Left hindlimb (tissue), 1 donor: ENCODE measurements around the gene ART4.

Experiments used
- DNase-seq: peaks from one replicate; pipeline ENCODE4 v3.0.0-alpha.2; 2018

The ART4 gene

GRCh38 chr12:14850929-14851663 is 7.8 kb upstream of the ART4 start:
- no peak for DNase-seq

GRCh38 chr12:14849661-14850060 is 6.3 kb upstream of the ART4 start:
- DNase-seq: no peak

GRCh38 chr12:14846876-14847580 is 3.7 kb upstream of the ART4 start:
- DNase-seq: no peak

GRCh38 chr12:14846042-14846587 is 2.8 kb upstream of the ART4 start:
- DNase-seq: no peak

- DNase-seq: peak; percentile 52
These were observed 2.0 kb upstream of the ART4 start for GRCh38 chr12:14845350-14845750.

GRCh38 chr12:14844401-14844800 is 1.1 kb upstream of the ART4 start:
- DNase-seq: no peak

GRCh38 chr12:14842315-14842714 is 1.0 kb downstream of the ART4 start:
- no peak for DNase-seq

- DNase-seq: no peak
These were observed 1.6 kb downstream of the ART4 start for GRCh38 chr12:14841761-14842160.

- no peak for DNase-seq
These were observed 2.7 kb downstream of the ART4 start for GRCh38 chr12:14840616-14841015.

GRCh38 chr12:14839262-14839661 is 4.1 kb downstream of the ART4 start:
- DNase-seq: no peak

GRCh38 chr12:14836336-14837210 is 6.8 kb downstream of the ART4 start:
- DNase-seq: no peak

- DNase-seq: no peak
These were observed 8.8 kb downstream of the ART4 start for GRCh38 chr12:14834509-14834908.

- no peak for DNase-seq
These were observed 9.4 kb downstream of the ART4 start for GRCh38 chr12:14833952-14834351.

- DNase-seq: no peak
These were observed 10.0 kb downstream of the ART4 start for GRCh38 chr12:14833336-14833735.

- DNase-seq: no peak
These were observed 14.4 kb downstream of the ART4 start for GRCh38 chr12:14828892-14829291.

- DNase-seq: no peak
These were observed 16.3 kb downstream of the ART4 start for GRCh38 chr12:14827043-14827442.

- DNase-seq: no peak
These were observed 16.8 kb downstream of the ART4 start for GRCh38 chr12:14826491-14826890.

GRCh38 chr12:14825256-14825655 is 18.1 kb downstream of the ART4 start:
- DNase-seq: no peak

GRCh38 chr12:14824012-14824634 is 19.2 kb downstream of the ART4 start:
- no peak for DNase-seq

GRCh38 chr12:14814014-14814413 is 29.3 kb downstream of the ART4 start, which contains the start of gene SMCO3:
Gene SMCO3, minus strand, starts transcription at chr12:14814182. Its CDS starts 7,502 bp downstream, at chr12:14806680.
- DNase-seq: no peak

- DNase-seq: no peak
These were observed 31.8 kb downstream of the ART4 start for GRCh38 chr12:14811486-14811885.

- DNase-seq: no peak
These were observed 32.3 kb downstream of the ART4 start for GRCh38 chr12:14810953-14811483.
